HCT116 (cell line): ENCODE data around the gene B3GALNT2. TPM values are rescaled to one million over a fixed set of nuclear protein-coding genes. Genes with fewer than 3 reads are reported as not detected.

Source experiments
- ATAC-seq: fragments of 200-7000 bp; cut with Tn5 transposase; 2 replicates; pipeline ENCODE4 v1.9.1; 2020; ENCODE audit warnings: mild to moderate bottlenecking, moderate library complexity
- BruUV-seq: library from RNA; stranded (reverse); fragments of 400-500 nt; replicated peaks from 2 replicates; lab custom pipeline; 2021; lab: Mats Ljungman, UMichigan
- CTCF ChIA-PET: fragments of 300-600 bp; sonication (Branson Sonifier 250); formaldehyde crosslinking; loops from one replicate; lab custom pipeline; 2021; ENCODE audit warnings: antibody characterized with exemption; lab: Charles Lee
- POLR2A ChIA-PET: fragments of 300-600, 350-600 bp; sonication (Branson Sonifier 250); formaldehyde crosslinking; loops from one replicate; lab custom pipeline; 2021; ENCODE audit warnings: antibody characterized with exemption; lab: Charles Lee
- RAD21 ChIA-PET, 2 experiments: fragments of 300-600 bp; sonication (Branson Sonifier 250); formaldehyde crosslinking; loops; one replicate each; lab custom pipeline; 2023; ENCODE audit warnings: low total read pairs in 2 of 2; ENCODE audit not compliant: uncharacterized antibody in 2 of 2, unreplicated experiment in 2 of 2, low non-redundant PET in 1 of 2; lab: Charles Lee
- DNase-seq: peaks from one replicate; pipeline ENCODE4 v3.0.0-alpha.2; 2010; ENCODE audit warnings: low read depth, low spot score
- H2AFZ ChIP-seq: fragments of 200-600 bp; shearing (Covaris generic), sonication (generic); 2 replicates; pipeline ENCODE4 v1.6.1; 2017; ENCODE audit warnings: low read depth, mixed run types, mixed read lengths, antibody characterized with exemption, low read length; ENCODE audit not compliant: poor library complexity, severe bottlenecking
- H3K27ac ChIP-seq: 2 replicates; pipeline ENCODE4 v1.5.1; 2012; ENCODE audit warnings: low read depth, low read length
- H3K27me3 ChIP-seq: fragments of 200-600 bp; sonication (generic); 2 replicates; pipeline ENCODE4 v1.6.1; 2016; ENCODE audit warnings: mixed run types, low read length, mixed read lengths; ENCODE audit not compliant: insufficient read depth
- H3K36me3 ChIP-seq, 2 experiments: fragments of 200-500 bp in 1 of 2; fragments of 200-600 bp in 1 of 2; sonication (Bioruptor generic) in 1 of 2; sonication (generic) in 1 of 2; 2 replicates each; pipeline versions ENCODE4 v1.5.1 to v1.6.1; 2014 to 2016; ENCODE audit warnings: low read length in 2 of 2, inconsistent platforms in 1 of 2, mixed read lengths in 1 of 2, mixed run types in 1 of 2; ENCODE audit not compliant: insufficient read depth in 2 of 2, control insufficient read depth in 1 of 2
- H3K4me1 ChIP-seq, 2 experiments: fragments of 200-600 bp in 1 of 2; sonication (generic) in 1 of 2; 2 replicates each; pipeline versions ENCODE4 v1.5.1 to v1.6.1; 2012 to 2017; ENCODE audit warnings: low read length in 2 of 2, inconsistent platforms in 1 of 2, mild to moderate bottlenecking in 1 of 2, mixed read lengths in 1 of 2, mixed run types in 1 of 2, moderate library complexity in 1 of 2; ENCODE audit not compliant: insufficient read depth in 2 of 2, control insufficient read depth in 1 of 2
- H3K4me2 ChIP-seq: fragments of 200-600 bp; sonication (generic); 2 replicates; pipeline ENCODE4 v1.6.1; 2017; ENCODE audit warnings: mixed run types, low read length, mixed read lengths
- H3K4me3 ChIP-seq, 2 experiments: fragments of 200-600 bp in 1 of 2; sonication (generic) in 1 of 2; replicated peaks in 1 of 2; 2 replicates each; pipeline ENCODE4 v1.5.1; 2011 to 2016; ENCODE audit warnings: low read length in 2 of 2, control low read depth in 1 of 2, low read depth in 1 of 2, mild to moderate bottlenecking in 1 of 2, mixed read lengths in 1 of 2, mixed run types in 1 of 2
- H3K79me2 ChIP-seq: fragments of 200-600 bp; sonication (generic); 2 replicates; pipeline ENCODE4 v1.6.1; 2017; ENCODE audit warnings: mild to moderate bottlenecking, mixed run types, low read length, moderate library complexity, mixed read lengths; ENCODE audit not compliant: insufficient read depth
- H3K9ac ChIP-seq: fragments of 200-600 bp; sonication (generic); 2 replicates; pipeline ENCODE4 v1.6.1; 2016; ENCODE audit warnings: low read length, mixed read lengths
- H3K9me2 ChIP-seq: fragments of 200-600 bp; sonication (generic), shearing (Covaris generic); 2 replicates; pipeline ENCODE4 v1.6.1; 2017; ENCODE audit warnings: mixed run types, mild to moderate bottlenecking, moderate library complexity; ENCODE audit not compliant: insufficient read depth
- H3K9me3 ChIP-seq, 2 experiments: fragments of 200-500 bp in 1 of 2; fragments of 200-600 bp in 1 of 2; sonication (Bioruptor generic) in 1 of 2; sonication (generic) in 1 of 2; 2 replicates each; pipeline ENCODE4 v1.6.1; 2014 to 2017; ENCODE audit warnings: low read length in 2 of 2, mixed read lengths in 2 of 2, inconsistent platforms in 1 of 2, low read depth in 1 of 2, mild to moderate bottlenecking in 1 of 2, mixed run types in 1 of 2, moderate library complexity in 1 of 2; ENCODE audit not compliant: control insufficient read depth in 1 of 2, insufficient read depth in 1 of 2
- H4K20me1 ChIP-seq: fragments of 200-600 bp; sonication (generic), shearing (Covaris generic); 2 replicates; pipeline ENCODE4 v1.6.1; 2017; ENCODE audit warnings: mixed run types, mild to moderate bottlenecking, moderate library complexity; ENCODE audit not compliant: insufficient read depth
- CEBPB ChIP-seq: IDR thresholded peaks from 2 replicates; pipeline ENCODE4 v1.6.1; 2012; ENCODE audit warnings: low read depth
- ELF1 ChIP-seq: IDR thresholded peaks from 2 replicates; pipeline ENCODE4 v1.6.1; 2012; ENCODE audit warnings: low read depth, borderline replicate concordance
- EZH2phosphoT487 ChIP-seq: fragments of 200-600 bp; IDR thresholded peaks from 2 replicates; pipeline ENCODE4 v1.6.1; 2018; ENCODE audit warnings: antibody characterized with exemption, borderline replicate concordance
- POLR2A ChIP-seq: IDR thresholded peaks from 2 replicates; pipeline ENCODE4 v1.7.0; 2011; ENCODE audit warnings: borderline replicate concordance; ENCODE audit not compliant: insufficient read depth, insufficient read length; ENCODE audit errors: extremely low read depth
- SRF ChIP-seq: IDR thresholded peaks from 2 replicates; pipeline ENCODE4 v1.6.1; 2012; ENCODE audit warnings: low read depth
- YY1 ChIP-seq: IDR thresholded peaks from 2 replicates; pipeline ENCODE4 v1.6.1; 2011; ENCODE audit warnings: low read length, low read depth, moderate library complexity, mild to moderate bottlenecking; ENCODE audit not compliant: insufficient replicate concordance; ENCODE audit errors: extremely low read depth
- ZFX ChIP-seq: fragments of 450-650 bp; IDR thresholded peaks from 2 replicates; pipeline ENCODE4 v1.6.1; 2017
- ZNF274 ChIP-seq: fragments of 200-500 bp; sonication (Bioruptor generic); IDR thresholded peaks from 2 replicates; pipeline ENCODE4 v1.6.1; 2014; ENCODE audit warnings: mild to moderate bottlenecking, low read depth, low read length, inconsistent platforms
- intact Hi-C: fragments of 100-400 bp; cut with micrococcal nuclease; formaldehyde crosslinking; loops from 2 replicates; pipeline ENCODE4 v1.10.0; 2022
- total RNA-seq: library from RNA; stranded (reverse); gene quantifications from one replicate; pipeline ENCODE4 v1.2.1, GENCODE V29; 2021; ENCODE audit not compliant: unreplicated experiment
- TF ChIP-seq, protein P1 (sequence below): IDR thresholded peaks from 2 replicates; pipeline ENCODE4 v1.6.1; 2012
- TF ChIP-seq, protein P2 (sequence below): IDR thresholded peaks from 2 replicates; pipeline ENCODE4 v1.6.1; 2011; ENCODE audit warnings: mild to moderate bottlenecking, low read length, moderate library complexity; ENCODE audit not compliant: insufficient replicate concordance; ENCODE audit errors: extremely low read depth

The B3GALNT2 gene
- total RNA-seq, 1 experiment from 2014 or later: 36.8 TPM

- Histone ChIP-seq H3K9ac (no peak overlapping the region), H3K9me2 (no peaks in the 10 kb centered on the region), H3K79me2 (no peaks in the 10 kb centered on the region), H3K9me3 (no peaks in the 10 kb centered on the region), H3K36me3 (no peaks in the 10 kb centered on the region), H3K27ac (no peak overlapping the region), H3K27me3 (no peaks in the 10 kb centered on the region), H4K20me1 (no peaks in the 10 kb centered on the region), H3K4me2 (no peak overlapping the region), H3K4me1 (no peaks in the 10 kb centered on the region), H2AFZ (no peak overlapping the region), H3K4me3 (no peak overlapping the region)
- intact Hi-C loops: no loop called here
- POLR2A ChIA-PET: no interaction called here
- CTCF ChIA-PET: interaction anchor here (1.2 kb wide), 1 partner anchor 418 kb away, joined by 3 read pairs; no protein-coding TSS in a partner anchor
- RAD21 ChIA-PET: no interaction called here
- no peak for DNase-seq
- TF ChIP-seq ZNF274 (no peak), POLR2A (no peak)
- BruUV-seq: no TSS peak
- no peak for ATAC-seq
Observed at GRCh38 chr1:235553112-235553551, 48.9 kb upstream of the B3GALNT2 start.

- POLR2A ChIA-PET: no interaction called here
- Histone ChIP-seq H3K36me3 (no peaks in the 10 kb centered on the region), H3K79me2 (no peaks in the 10 kb centered on the region), H3K27ac (no peak overlapping the region), H2AFZ (no peak overlapping the region), H3K4me1 (no peaks in the 10 kb centered on the region), H3K4me2 (no peak overlapping the region), H3K9ac (no peak overlapping the region), H3K27me3 (no peaks in the 10 kb centered on the region), H4K20me1 (no peaks in the 10 kb centered on the region), H3K9me2 (no peaks in the 10 kb centered on the region), H3K4me3 (no peak overlapping the region), H3K9me3 (no peaks in the 10 kb centered on the region)
- intact Hi-C loops: no loop called here
- RAD21 ChIA-PET: no interaction called here
- TF ChIP-seq EZH2phosphoT487 (no peak), POLR2A (no peak), ZFX (no peak), CEBPB (no peak), YY1 (no peak), ELF1 (no peak), SRF (no peak)
- TF ChIP-seq, protein P1, sequence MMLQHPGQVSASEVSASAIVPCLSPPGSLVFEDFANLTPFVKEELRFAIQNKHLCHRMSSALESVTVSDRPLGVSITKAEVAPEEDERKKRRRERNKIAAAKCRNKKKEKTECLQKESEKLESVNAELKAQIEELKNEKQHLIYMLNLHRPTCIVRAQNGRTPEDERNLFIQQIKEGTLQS: no peak
- TF ChIP-seq, protein P2, sequence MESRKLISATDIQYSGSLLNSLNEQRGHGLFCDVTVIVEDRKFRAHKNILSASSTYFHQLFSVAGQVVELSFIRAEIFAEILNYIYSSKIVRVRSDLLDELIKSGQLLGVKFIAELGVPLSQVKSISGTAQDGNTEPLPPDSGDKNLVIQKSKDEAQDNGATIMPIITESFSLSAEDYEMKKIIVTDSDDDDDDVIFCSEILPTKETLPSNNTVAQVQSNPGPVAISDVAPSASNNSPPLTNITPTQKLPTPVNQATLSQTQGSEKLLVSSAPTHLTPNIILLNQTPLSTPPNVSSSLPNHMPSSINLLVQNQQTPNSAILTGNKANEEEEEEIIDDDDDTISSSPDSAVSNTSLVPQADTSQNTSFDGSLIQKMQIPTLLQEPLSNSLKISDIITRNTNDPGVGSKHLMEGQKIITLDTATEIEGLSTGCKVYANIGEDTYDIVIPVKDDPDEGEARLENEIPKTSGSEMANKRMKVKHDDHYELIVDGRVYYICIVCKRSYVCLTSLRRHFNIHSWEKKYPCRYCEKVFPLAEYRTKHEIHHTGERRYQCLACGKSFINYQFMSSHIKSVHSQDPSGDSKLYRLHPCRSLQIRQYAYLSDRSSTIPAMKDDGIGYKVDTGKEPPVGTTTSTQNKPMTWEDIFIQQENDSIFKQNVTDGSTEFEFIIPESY: no peak
- ATAC-seq (no peak), DNase-seq (no peak)
- no TSS peak for BruUV-seq
- CTCF ChIA-PET: no interaction called here
Observed at GRCh38 chr1:235552146-235552716, 48.0 kb upstream of the B3GALNT2 start.
